Cardiac ventricle fibroblast (primary cell): ENCODE results near the gene PDCD7. TPM values are rescaled to one million over a fixed set of nuclear protein-coding genes. Genes with fewer than 3 reads are reported as not detected.

Source experiments
- total RNA-seq: library from RNA; depleted of rRNA; stranded (reverse); fragments of >200 nt; gene quantifications from 2 replicates; pipeline ENCODE4 v1.2.3, GENCODE V29; 2015

Gene PDCD7, protein sequence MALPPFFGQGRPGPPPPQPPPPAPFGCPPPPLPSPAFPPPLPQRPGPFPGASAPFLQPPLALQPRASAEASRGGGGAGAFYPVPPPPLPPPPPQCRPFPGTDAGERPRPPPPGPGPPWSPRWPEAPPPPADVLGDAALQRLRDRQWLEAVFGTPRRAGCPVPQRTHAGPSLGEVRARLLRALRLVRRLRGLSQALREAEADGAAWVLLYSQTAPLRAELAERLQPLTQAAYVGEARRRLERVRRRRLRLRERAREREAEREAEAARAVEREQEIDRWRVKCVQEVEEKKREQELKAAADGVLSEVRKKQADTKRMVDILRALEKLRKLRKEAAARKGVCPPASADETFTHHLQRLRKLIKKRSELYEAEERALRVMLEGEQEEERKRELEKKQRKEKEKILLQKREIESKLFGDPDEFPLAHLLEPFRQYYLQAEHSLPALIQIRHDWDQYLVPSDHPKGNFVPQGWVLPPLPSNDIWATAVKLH
- total RNA-seq = 21.8 and 30.0 TPM in 2 replicates

DNA sequence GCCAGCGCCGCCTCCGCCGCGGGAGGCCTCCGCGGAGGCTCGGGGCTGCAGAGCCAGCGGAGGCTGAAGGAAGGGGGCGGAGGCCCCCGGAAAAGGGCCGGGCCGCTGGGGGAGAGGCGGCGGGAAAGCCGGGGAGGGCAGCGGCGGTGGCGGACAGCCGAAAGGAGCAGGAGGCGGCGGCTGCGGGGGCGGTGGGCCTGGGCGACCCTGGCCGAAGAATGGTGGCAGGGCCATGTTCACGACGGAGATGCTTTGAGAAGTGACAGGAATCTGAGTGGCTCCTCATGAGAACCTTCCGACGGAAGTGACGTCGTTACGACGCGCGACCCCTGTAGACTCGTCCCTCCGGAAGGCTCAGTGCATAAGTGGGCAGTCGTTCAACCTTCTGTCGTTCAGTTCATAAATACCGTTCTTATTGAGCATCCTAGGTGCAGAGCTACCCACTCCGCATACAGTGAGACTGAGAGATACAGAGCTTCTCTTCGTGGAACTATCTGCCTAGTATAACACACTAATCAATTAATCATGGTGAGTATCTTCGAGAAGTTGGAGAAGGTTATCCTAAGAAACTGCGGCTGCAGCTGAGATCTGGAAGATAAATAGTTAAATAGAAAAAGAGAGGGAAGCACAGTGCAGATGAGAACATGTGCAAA is at the start of gene PDCD7:
Gene PDCD7 (minus strand): TSS at position 261 of the 653 bp plus-strand sequence. CDS start 27 bp downstream, at position 234.

DNA sequence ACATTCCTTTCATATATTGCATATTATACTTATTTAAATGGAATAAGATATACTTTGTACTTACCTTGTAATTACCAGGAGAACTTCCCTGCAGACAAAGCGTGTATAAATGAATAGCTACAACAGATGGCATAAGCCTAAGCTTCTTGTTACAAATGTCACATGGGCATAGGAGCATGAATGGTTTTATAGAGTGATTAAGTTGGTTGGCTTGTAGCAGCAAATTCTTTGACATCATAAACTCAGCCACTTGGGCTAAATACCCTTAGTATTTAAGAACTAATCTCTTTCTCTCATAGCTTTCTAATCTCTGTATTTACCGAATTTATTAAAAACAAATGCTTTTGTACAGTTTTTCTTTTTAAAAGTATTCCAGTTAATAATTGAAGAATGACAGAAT is 18.5 kb downstream of the PDCD7 start, which contains the start of gene UBAP1L:
Gene UBAP1L (minus strand): TSS at position 115 of the 400 bp plus-strand sequence. CDS start 8,985 bp downstream, outside the sequence.

DNA sequence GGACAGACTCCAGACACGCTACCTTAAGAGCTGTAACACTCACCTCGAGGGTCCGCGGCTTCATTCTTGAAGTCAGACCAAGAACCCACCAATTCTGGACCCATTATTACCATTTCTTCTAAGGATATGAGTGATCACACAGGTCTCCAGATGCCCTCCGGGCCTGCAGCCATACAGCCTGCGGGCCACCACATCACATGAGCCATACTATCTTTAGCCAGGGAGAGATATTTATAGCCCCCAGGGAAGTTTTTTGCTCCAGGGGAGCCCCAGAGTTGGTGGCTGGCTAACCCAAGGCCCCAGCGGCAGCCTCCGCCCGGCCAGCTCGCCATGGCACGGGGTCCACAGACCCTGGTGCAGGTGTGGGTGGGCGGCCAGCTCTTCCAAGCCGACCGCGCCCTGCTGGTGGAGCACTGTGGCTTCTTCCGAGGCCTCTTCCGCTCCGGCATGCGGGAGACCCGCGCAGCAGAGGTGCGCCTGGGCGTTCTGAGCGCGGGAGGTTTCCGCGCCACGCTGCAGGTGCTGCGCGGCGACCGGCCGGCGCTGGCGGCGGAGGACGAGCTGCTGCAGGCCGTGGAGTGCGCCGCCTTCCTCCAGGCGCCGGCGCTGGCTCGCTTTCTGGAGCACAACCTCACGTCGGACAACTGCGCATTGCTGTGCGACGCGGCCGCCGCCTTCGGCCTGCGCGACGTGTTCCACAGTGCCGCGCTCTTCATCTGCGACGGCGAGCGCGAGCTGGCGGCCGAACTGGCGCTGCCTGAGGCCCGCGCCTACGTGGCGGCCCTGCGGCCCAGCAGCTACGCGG is 56.9 kb downstream of the PDCD7 start, which contains the start of gene KBTBD13:
Gene KBTBD13 (plus strand): TSS at position 261 of the 805 bp plus-strand sequence. CDS start 70 bp downstream, at position 331.

DNA sequence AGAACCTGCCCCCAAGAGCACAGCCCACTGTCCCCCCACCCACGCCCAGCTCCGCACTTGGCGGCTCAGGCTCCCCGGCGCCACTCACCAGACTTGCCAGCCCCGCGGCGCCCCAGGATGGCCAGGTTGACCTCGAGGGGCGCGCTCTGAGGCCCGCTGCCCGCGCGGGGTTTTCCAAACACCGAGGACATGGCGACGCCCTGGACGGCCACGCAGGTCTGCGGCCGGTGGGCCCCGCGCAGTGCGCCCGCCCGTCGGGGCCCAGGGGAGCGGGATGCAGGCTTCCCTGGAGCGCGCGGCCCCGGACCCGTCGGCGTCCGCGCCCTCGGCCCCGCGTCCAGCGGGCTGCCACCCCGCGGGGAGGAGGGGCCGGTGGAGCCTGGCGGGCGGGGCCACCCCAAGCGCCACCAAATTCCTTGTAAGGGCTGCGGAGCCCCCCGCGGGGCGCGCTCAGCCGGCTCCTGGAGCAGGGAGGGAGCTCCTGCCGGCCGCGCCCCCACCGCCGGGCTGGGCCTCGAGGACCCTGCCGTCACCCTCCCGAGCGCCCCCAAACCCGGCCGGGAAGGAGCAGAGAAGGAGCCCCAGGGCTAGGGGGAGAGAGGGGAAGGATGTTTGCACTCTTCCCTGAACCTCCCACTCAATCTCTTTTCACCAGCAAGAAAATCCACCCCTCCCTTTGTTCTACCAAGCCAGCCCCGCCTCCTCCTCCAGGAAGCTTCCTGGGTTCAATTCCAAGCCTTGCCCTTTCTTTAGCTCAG is 65.8 kb downstream of the PDCD7 start, which contains the start of gene RASL12:
Gene RASL12 (minus strand): TSS at position 347 of the 758 bp plus-strand sequence. CDS start 156 bp downstream, at position 191.

Other genes starting within 250 kb of the PDCD7 start
- gene ANKDD1A, start 221.9 kb downstream of the PDCD7 start, total RNA-seq = 3.3 and 3.6 TPM in 2 replicates
- 69.1 and 69.5 TPM in 2 replicates for gene SPG21, start 143.9 kb downstream of the PDCD7 start, total RNA-seq
- 16.2 and 21.5 TPM in 2 replicates for gene MTFMT, start 104.2 kb downstream of the PDCD7 start, total RNA-seq
- gene SLC51B, start 88.4 kb downstream of the PDCD7 start, total RNA-seq = not detected in 2 replicates
- gene RASL12, start 65.8 kb downstream of the PDCD7 start, total RNA-seq = 6.7 and 8.1 TPM in 2 replicates
- gene KBTBD13, start 57.1 kb downstream of the PDCD7 start, total RNA-seq = not detected in 2 replicates
- 0.39 and 0.75 TPM in 2 replicates for gene UBAP1L, start 18.6 kb downstream of the PDCD7 start, total RNA-seq
- gene CLPX, start 51.5 kb upstream of the PDCD7 start, total RNA-seq = 24.2 and 33.9 TPM in 2 replicates
- 5.5 and 6.7 TPM in 2 replicates for gene CILP, start 77.7 kb upstream of the PDCD7 start, total RNA-seq
- gene PARP16, start 153.1 kb upstream of the PDCD7 start, total RNA-seq = 4.0 and 5.2 TPM in 2 replicates
- not detected in 2 replicates for gene RNU5A-1, start 162.2 kb upstream of the PDCD7 start, total RNA-seq
- not detected in 2 replicates for gene RNU5B-1, start 170.9 kb upstream of the PDCD7 start, total RNA-seq
- gene IGDCC3, start 244.2 kb upstream of the PDCD7 start, total RNA-seq = not detected in 2 replicates